NCI-H2196 treated with DMSO at 0.1 percent for 48 hours (cell line): ENCODE data around the gene GSDME.
"Not testable (repeated sequence)": the region's sequence is repeated elsewhere in the genome, so short reads cannot be mapped to it uniquely, and the experiment has no call there.

Source experiments
- DNase-seq: peaks from one replicate; lab custom pipeline; 2025; ENCODE audit not compliant: unreplicated experiment; lab: John Stamatoyannopoulos, UW

GSDME gene

GRCh38 chr7:24742506-24743162, 14.6 kb downstream of the GSDME start:
- no peak for DNase-seq

- DNase-seq = no peak
Observed at GRCh38 chr7:24741679-24742505, 15.4 kb downstream of the GSDME start.

GRCh38 chr7:24740871-24741270, 16.4 kb downstream of the GSDME start:
- DNase-seq = no peak

GRCh38 chr7:24739306-24739705, 18.0 kb downstream of the GSDME start:
- no peak for DNase-seq

GRCh38 chr7:24738577-24738976, 18.7 kb downstream of the GSDME start:
- DNase-seq = no peak

DNA sequence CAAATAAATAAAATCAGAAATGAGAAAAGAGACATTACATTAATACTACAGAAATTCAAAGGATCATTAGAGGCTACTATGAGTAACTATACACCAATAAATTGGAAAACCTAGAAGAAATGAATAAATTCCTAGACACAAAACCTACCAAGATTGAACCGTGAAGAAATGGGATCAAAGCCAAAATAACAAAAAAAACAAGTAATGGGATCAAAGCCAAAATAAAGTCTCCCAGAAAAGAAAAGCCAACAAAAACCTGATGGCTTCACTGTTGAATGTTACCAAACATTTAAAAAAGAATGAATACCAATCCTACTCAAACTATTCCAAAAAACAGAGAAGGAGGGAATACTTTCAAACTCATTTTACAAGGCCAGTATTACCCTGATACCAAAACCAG, 20.0 kb downstream of the GSDME start:
- DNase-seq = no peak

DNA sequence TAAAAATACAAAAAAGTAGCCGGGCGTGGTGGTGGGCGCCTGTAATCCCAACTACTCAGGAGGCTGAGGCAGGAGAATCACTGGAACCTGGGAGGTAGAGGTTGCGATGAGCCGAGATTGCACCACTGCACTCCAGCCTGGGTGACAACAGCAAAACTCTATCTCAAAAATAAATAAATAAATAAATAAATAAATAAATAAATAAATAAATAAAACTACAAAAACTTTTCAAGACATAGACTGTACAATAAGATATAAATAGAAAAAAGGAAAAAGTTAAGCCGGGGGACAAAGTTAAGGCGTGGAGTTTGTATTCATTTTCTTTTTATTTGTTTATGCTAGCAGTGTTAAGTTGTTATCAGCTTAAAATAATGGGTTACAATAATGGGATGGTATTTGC, 21.7 kb downstream of the GSDME start:
- DNase-seq = not testable (repeated sequence)

- DNase-seq = no peak
Observed at GRCh38 chr7:24734306-24734705, 23.0 kb downstream of the GSDME start.

GRCh38 chr7:24733414-24734060, 23.7 kb downstream of the GSDME start:
- no peak for DNase-seq

DNA sequence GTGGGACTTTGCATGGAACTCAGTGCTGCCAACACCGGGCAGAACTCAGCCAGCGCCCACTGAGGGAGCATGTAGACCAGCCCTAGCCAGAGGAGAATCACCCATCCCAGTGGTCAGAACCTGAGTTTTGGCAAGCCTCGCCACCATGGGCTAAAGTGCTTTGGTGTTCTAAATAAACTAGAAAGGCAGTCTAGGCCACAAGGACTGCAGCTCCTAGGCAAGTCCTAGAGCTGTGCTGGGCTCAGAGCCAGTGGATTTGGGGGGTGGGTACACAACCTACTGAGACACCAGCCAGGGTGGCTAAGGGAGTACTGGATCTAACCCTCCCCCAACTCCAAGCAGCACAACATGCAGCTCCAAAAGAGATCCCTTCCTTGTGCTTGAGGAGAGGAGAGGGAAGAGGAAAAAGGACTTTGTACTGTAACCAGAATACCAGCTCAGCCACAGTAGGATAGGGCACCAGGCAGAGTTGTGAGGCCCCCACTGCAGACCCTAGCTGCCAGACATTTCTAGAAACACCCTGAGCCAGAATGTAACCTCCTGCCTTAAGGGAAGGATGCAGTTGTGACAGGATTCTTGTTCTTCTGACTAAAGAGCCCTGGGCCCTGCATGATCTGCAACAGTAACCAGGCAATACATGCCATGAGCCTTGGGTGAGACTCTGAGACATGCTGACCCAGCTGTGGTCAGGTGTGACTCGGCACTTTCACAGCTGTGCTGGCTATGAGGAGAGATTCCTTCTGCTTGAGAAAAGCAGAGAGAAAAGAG, 24.4 kb downstream of the GSDME start:
- DNase-seq = no peak

DNA sequence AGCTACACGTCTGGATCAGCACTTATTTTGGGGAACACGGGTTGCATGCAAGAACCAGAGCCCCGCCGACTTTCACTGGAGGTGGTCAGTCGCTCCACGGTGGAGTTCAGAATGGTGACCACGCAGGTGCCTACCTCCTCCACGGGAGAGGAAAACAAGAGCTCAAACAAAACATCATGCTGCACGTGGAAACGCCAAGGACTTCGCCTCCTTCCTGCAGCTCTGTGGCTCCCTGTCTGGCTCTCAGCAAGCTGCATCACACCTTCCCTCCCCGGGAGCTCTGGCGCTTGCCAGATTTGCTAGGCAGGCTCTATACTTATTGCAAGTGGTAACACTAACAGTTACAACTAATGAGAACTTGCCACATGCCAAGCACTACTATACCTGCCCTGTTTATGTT, 26.0 kb downstream of the GSDME start:
- DNase-seq = no peak

GRCh38 chr7:24730018-24730369, 27.3 kb downstream of the GSDME start:
- no peak for DNase-seq

DNA sequence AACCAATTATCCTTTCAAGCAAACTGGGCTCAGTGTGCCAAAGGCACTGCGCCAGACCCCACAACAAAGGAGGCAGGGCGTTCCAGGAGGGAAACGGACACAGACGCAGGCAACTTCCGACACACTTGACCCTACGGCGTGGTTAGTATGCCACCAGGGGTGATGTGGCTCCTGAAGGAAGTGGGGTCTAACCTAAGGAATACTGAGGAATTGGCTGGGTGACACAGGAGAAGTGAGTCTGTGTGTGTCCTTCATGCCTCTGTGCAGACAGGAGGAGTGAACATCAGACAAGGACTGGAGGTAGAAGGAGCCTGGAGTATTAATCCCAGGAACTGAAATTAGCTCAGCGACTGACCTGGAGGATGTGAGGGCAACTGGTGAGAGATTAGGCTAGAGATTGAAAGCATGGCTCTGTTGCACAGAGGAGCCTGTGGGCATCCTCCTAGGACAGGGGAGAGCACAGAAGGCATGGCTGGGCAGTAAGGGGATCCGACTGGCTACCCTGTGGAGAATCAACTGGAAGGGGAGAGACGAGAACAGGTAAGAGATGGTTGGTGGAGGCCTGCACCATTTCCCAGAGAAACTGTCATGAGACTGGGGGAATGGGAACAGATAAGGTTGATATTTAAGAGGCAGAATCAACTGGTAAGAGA, 27.8 kb downstream of the GSDME start:
- no peak for DNase-seq

DNA sequence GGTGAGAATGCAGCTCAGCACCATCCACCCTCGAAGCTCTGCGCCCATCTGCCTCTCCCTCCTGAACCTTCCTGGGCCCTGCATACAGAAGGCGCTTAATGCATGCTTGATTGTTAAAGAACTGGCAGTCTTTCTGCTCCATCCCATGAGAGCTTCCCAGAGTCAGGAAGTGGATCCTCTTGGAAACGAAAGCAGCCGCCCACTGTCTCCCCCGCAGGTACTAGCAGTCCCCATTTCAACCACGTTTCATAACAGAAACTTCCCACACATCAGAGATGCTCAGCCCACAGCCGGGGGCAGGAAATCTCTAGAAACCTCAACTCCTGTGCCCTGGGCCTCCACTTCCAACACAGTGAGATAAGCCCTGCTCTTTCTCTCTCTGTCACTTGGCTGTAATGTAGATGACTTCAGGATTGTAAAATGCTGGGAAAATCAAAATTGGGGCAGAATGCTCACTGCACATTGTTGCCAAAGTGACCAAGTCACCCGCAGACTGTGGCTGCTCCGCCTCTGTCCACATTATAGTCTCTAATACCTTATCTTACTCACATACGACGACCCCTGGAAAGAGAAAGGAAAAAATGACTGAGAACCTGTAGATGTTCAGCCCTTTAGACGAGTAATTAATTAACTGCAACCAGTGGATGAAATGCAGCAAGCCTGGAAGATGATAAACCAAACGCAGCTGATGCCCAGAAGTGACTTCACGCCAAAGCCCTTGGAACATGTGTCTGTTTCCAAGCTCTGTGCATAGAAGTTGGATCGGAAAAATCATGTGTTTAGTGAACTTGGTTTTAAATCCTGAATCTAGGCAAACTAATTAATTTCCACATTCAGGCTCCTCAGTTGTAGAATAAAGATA, 28.5 kb downstream of the GSDME start:
- no peak for DNase-seq

DNA sequence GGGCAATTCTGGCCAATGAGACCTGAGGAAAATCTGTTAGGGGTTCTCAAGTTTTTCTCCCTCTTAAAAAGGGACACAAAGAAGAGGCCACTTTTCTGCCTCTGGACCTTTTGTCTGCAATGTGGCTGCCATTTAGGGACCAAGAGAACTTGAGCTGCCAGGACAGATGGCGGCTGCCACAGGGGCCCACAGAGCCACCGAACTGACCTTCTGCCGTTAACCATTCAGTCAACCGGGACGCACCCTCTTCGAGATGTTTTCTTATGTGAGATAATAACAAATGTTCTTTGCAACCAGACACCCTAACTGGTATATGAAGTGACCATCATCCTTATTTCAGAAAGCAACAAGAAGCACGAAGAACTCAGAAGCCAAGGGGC, 29.2 kb downstream of the GSDME start:
- no peak for DNase-seq

DNA sequence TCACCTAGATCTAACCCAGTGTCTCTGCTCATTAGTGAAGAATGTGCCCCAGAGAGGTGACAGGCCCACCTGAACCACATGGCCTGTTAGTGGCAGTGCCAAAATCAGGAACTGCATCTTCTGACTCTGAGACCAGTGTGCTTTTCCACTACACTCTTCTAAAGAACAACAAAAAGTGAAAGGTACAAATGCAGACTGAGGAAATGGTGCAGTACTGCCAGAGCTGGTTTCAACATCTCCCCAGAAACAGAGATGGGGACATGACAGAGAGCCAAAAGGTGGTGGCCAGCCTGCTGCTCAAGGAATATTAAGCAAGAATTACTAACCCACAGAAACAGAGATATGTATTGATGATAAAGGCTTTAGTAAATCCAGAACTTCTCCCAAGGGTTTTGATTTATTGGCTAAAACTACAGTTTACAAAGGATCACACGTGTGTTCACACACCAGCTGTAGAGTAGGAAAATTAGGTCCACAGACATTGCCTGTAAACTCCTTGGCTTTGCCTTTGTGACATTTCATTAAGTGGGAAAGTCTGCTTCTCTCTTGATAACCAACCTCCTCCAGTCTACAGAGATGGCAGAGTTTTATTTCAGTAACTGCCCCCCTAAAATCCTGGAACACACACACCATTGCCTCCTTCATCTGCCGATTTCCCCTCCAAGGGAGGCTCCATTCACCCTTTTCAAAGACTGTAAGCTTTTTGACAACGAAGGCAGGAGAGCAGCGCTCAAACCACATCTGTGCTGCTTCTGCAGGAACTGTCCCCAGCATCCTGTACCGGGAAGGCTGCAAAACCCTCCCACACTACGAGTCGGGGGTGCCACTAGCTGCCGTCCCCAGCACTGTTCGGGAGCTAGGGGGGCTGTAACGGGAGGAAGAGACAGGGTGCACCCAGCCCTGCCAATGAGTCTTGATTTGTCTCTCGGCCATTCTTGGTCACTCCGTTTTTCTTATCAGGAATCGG, 29.8 kb downstream of the GSDME start:
- no peak for DNase-seq

- no peak for DNase-seq
Observed at GRCh38 chr7:24725554-24726241, 31.6 kb downstream of the GSDME start.

GRCh38 chr7:24724451-24725190, 32.6 kb downstream of the GSDME start:
- no peak for DNase-seq
